ENCODE data around the gene FAM32A. TPM values are rescaled to one million over a fixed set of nuclear protein-coding genes. Genes with fewer than 3 reads are reported as not detected.

FAM32A gene
- total RNA-seq, 1 donor from 2014 or later = 74.4 TPM

- peaks cover 88 to 100% of the 10 kb centered on the region in 2 donors for H3K36me3 ChIP-seq
- no peak for TF ChIP-seq CTCF (IDR thresholded peaks at IDR 0.05)
- no peaks in the 10 kb centered on the region for H3K4me1 ChIP-seq
- H3K27me3 ChIP-seq = no peaks in the 10 kb centered on the region
- no peak overlapping the region for H3K27ac ChIP-seq
- DNase-seq (ENCODE audit: low spot score in 2 of 2) = no peak
- intact Hi-C loops (cut with DNase I) = no loop called here
- peaks cover 20 to 25% of the 10 kb centered on the region in 2 donors for H3K9me3 ChIP-seq
- H3K4me3 ChIP-seq = no peak overlapping the region
These were observed 38.5 kb downstream of the FAM32A start for GRCh38 chr19:16223746-16224145.

GRCh38 chr19:16224293-16225045 lies 39.3 kb downstream of the FAM32A start:
- no peaks in the 10 kb centered on the region for H3K4me1 ChIP-seq
- H3K9me3 ChIP-seq = peaks cover 20 to 25% of the 10 kb centered on the region in 2 donors
- no peak for TF ChIP-seq CTCF (IDR thresholded peaks at IDR 0.05)
- DNase-seq (ENCODE audit: low spot score in 2 of 2) = no peak
- H3K36me3 ChIP-seq = peaks cover 92 to 100% of the 10 kb centered on the region in 2 donors
- intact Hi-C loops (cut with DNase I) = no loop called here
- H3K27ac ChIP-seq = no peak overlapping the region
- H3K4me3 ChIP-seq = no peak overlapping the region
- H3K27me3 ChIP-seq = no peaks in the 10 kb centered on the region

GRCh38 chr19:16225279-16226183 lies 40.3 kb downstream of the FAM32A start:
- Histone ChIP-seq H3K4me3 (no peak overlapping the region), H3K27me3 (no peaks in the 10 kb centered on the region), H3K9me3 (peaks cover 16 to 19% of the 10 kb centered on the region in 2 donors), H3K4me1 (no peaks in the 10 kb centered on the region), H3K27ac (no peak overlapping the region), H3K36me3 (peaks cover 91 to 100% of the 10 kb centered on the region in 2 donors)
- DNase-seq (ENCODE audit: low spot score in 2 of 2) = no peak
- TF ChIP-seq CTCF (IDR thresholded peaks at IDR 0.05) = no peak
- intact Hi-C loops (cut with DNase I) = no loop called here

- H3K4me3 ChIP-seq = no peak overlapping the region
- no peak for DNase-seq (ENCODE audit: low spot score in 2 of 2)
- H3K4me1 ChIP-seq = no peaks in the 10 kb centered on the region
- intact Hi-C loops (cut with DNase I) = no loop called here
- no peak overlapping the region for H3K27ac ChIP-seq
- peaks cover 91 to 97% of the 10 kb centered on the region in 2 donors for H3K36me3 ChIP-seq
- no peak for TF ChIP-seq CTCF (IDR thresholded peaks at IDR 0.05)
- H3K27me3 ChIP-seq = no peaks in the 10 kb centered on the region
- peaks cover 9 to 12% of the 10 kb centered on the region in 2 donors for H3K9me3 ChIP-seq
These were observed 41.0 kb downstream of the FAM32A start for GRCh38 chr19:16226184-16226591.

GRCh38 chr19:16226878-16227836 lies 41.9 kb downstream of the FAM32A start:
- H3K27me3 ChIP-seq = no peaks in the 10 kb centered on the region
- no peak overlapping the region for H3K27ac ChIP-seq
- no peak for TF ChIP-seq CTCF (IDR thresholded peaks at IDR 0.05)
- H3K4me1 ChIP-seq = no peaks in the 10 kb centered on the region
- H3K4me3 ChIP-seq = no peak overlapping the region
- peaks cover 90 to 97% of the 10 kb centered on the region in 2 donors for H3K36me3 ChIP-seq
- intact Hi-C loops (cut with DNase I) = no loop called here
- H3K9me3 ChIP-seq = peaks cover 0 to 3% of the 10 kb centered on the region in 2 donors
- DNase-seq (ENCODE audit: low spot score in 2 of 2) = no peak
